Endothelial cell of umbilical vein (primary cell): ENCODE results near the gene PRKD2. TPM values are rescaled to one million over a fixed set of nuclear protein-coding genes. Genes with fewer than 3 reads are reported as not detected.

Experiments
- BruUV-seq: library from RNA; stranded (reverse); fragments of 400-500 nt; replicated peaks from 2 replicates; lab custom pipeline; 2021; lab: Mats Ljungman, UMichigan
- CTCF ChIA-PET: fragments of 300-600, 350-600 bp; sonication (Branson Sonifier 250); formaldehyde crosslinking; loops from one replicate; lab custom pipeline; 2021; ENCODE audit warnings: antibody characterized with exemption, inconsistent platforms; lab: Charles Lee
- POLR2A ChIA-PET: fragments of 300-600, 350-600 bp; sonication (Branson Sonifier 250); formaldehyde crosslinking; loops from one replicate; lab custom pipeline; 2021; ENCODE audit warnings: antibody characterized with exemption, inconsistent platforms; lab: Charles Lee
- DNase-seq: peaks from one replicate; pipeline ENCODE4 v3.0.0-alpha.2; 2011; ENCODE audit warnings: low read depth, low spot score
- FAIRE-seq: peaks from 2 replicates; lab custom pipeline; 2011; peaks lifted over from hg19 to GRCh38; lab: Jason Lieb, UNC
- H2AFZ ChIP-seq: 2 replicates; pipeline ENCODE4 v1.6.0; 2012; ENCODE audit warnings: low read depth, low read length, control low read depth, inconsistent platforms
- H3K27ac ChIP-seq: 2 replicates; pipeline ENCODE4 v1.5.1; 2011; ENCODE audit warnings: low read depth, mild to moderate bottlenecking, control low read depth, low read length, moderate library complexity; ENCODE audit not compliant: insufficient read depth
- H3K27me3 ChIP-seq, 2 experiments: 2 replicates each; pipeline versions ENCODE4 v1.6.0 to v1.6.1; 2011; ENCODE audit warnings: low read length in 2 of 2, mixed read lengths in 1 of 2; ENCODE audit not compliant: control insufficient read depth in 2 of 2, insufficient read depth in 2 of 2
- H3K36me3 ChIP-seq, 2 experiments: 2 replicates in 1 of 2; 3 replicates in 1 of 2; pipeline ENCODE4 v1.5.1; 2011; ENCODE audit warnings: low read length in 2 of 2, mild to moderate bottlenecking in 1 of 2, moderate library complexity in 1 of 2; ENCODE audit not compliant: control insufficient read depth in 2 of 2, insufficient read depth in 2 of 2; ENCODE audit errors: extremely low read depth in 1 of 2
- H3K4me1 ChIP-seq: 3 replicates; pipeline ENCODE4 v1.5.1; 2011; ENCODE audit warnings: mild to moderate bottlenecking, low read length; ENCODE audit not compliant: control insufficient read depth, insufficient read depth; ENCODE audit errors: extremely low read depth
- H3K4me2 ChIP-seq: 2 replicates; pipeline ENCODE4 v1.6.1; 2011; ENCODE audit warnings: low read length, control low read depth, mixed read lengths; ENCODE audit not compliant: insufficient read depth
- H3K4me3 ChIP-seq, 3 experiments: fragments of 200-600 bp in 1 of 3; sonication (generic), shearing (Covaris generic) in 1 of 3; replicated peaks in 1 of 3; 2 replicates each; pipeline ENCODE4 v1.5.1; 2011 to 2016; ENCODE audit warnings: control low read depth in 3 of 3, low read length in 3 of 3, mild to moderate bottlenecking in 2 of 3, inconsistent platforms in 1 of 3, low read depth in 1 of 3, moderate library complexity in 1 of 3; ENCODE audit not compliant: insufficient read depth in 1 of 3
- H3K79me2 ChIP-seq: 2 replicates; pipeline ENCODE4 v1.6.0; 2012; ENCODE audit warnings: low read length, inconsistent platforms; ENCODE audit not compliant: control insufficient read depth, insufficient read depth
- H3K9ac ChIP-seq: replicated peaks from 2 replicates; pipeline ENCODE3; 2011; ENCODE audit warnings: low read length, control low read depth; ENCODE audit not compliant: insufficient read depth; ENCODE audit errors: extremely low read depth
- H3K9me1 ChIP-seq: replicated peaks from 3 replicates; pipeline ENCODE4 v1.6.0; 2011; ENCODE audit warnings: mild to moderate bottlenecking, low read length; ENCODE audit not compliant: control insufficient read depth, insufficient read depth; ENCODE audit errors: extremely low read depth
- H3K9me3 ChIP-seq: replicated peaks from 2 replicates; pipeline ENCODE4 v1.5.1; 2012; ENCODE audit warnings: low read length, inconsistent platforms; ENCODE audit not compliant: control insufficient read depth, insufficient read depth
- H4K20me1 ChIP-seq: replicated peaks from 2 replicates; pipeline ENCODE3; 2011; ENCODE audit warnings: mild to moderate bottlenecking, low read length; ENCODE audit not compliant: control insufficient read depth, insufficient read depth; ENCODE audit errors: extremely low read depth
- CTCF ChIP-seq, 2 donors: IDR thresholded peaks; 1 replicate in 1 of 2; 2 replicates in 1 of 2; pipeline ENCODE4 v1.5.1; 2011; ENCODE audit warnings: low read length in 2 of 2, mild to moderate bottlenecking in 2 of 2, moderate library complexity in 2 of 2, control low read depth in 1 of 2, inconsistent platforms in 1 of 2, low read depth in 1 of 2; ENCODE audit not compliant: insufficient read depth in 1 of 2; ENCODE audit errors: extremely low read depth in 1 of 2
- EZH2 ChIP-seq: IDR thresholded peaks from 2 replicates; pipeline ENCODE4 v1.6.1; 2012; ENCODE audit warnings: borderline replicate concordance, low read depth, mild to moderate bottlenecking, moderate library complexity, low read length, inconsistent platforms; ENCODE audit not compliant: severe bottlenecking
- FOS ChIP-seq: IDR thresholded peaks from 2 replicates; pipeline ENCODE4 v1.6.1; 2011; ENCODE audit warnings: mild to moderate bottlenecking, low read length, moderate library complexity, borderline replicate concordance; ENCODE audit not compliant: insufficient read depth
- GATA2 ChIP-seq: IDR thresholded peaks from 2 replicates; pipeline ENCODE4 v1.7.0; 2011; ENCODE audit warnings: low read depth, mild to moderate bottlenecking, moderate library complexity, mixed read lengths, low read length; ENCODE audit not compliant: insufficient read length, insufficient read depth
- JUN ChIP-seq: IDR thresholded peaks from 2 replicates; pipeline ENCODE4 v1.6.1; 2011; ENCODE audit warnings: borderline replicate concordance, low read depth; ENCODE audit not compliant: insufficient read length, insufficient read depth
- MAX ChIP-seq: IDR thresholded peaks from 2 replicates; pipeline ENCODE4 v1.6.1; 2011; ENCODE audit not compliant: insufficient read depth, insufficient read length
- MYC ChIP-seq: IDR thresholded peaks from one replicate; pipeline ENCODE4 v1.6.1; 2011; ENCODE audit warnings: mild to moderate bottlenecking, low read depth, low read length
- POLR2A ChIP-seq: IDR thresholded peaks from 2 replicates; pipeline ENCODE4 v1.6.1; 2012; ENCODE audit warnings: low read depth, mild to moderate bottlenecking, control low read depth, low read length
- POLR2AphosphoS5 ChIP-seq: IDR thresholded peaks from 2 replicates; pipeline ENCODE4 v1.6.1; 2012; ENCODE audit warnings: low read depth, mild to moderate bottlenecking, control low read depth, low read length, moderate library complexity; ENCODE audit not compliant: insufficient read depth
- dilution Hi-C: fragments of 300-500 bp; cut with MboI; formaldehyde crosslinking; loops from one replicate; pipeline ENCODE4 v1.15.0; 2019; ENCODE audit warnings: low sequenced_read_pairs; ENCODE audit not compliant: extremely low pct_ligation_motif_present
- intact Hi-C: fragments of 100-400 bp; cut with micrococcal nuclease; formaldehyde crosslinking; loops from one replicate; pipeline ENCODE4 v1.10.0; 2022
- polyA plus RNA-seq, 4 experiments: library from polyadenylated mRNA; depleted of rRNA in 3 of 4; stranded (reverse) in 3 of 4; unstranded in 1 of 4; fragments of >200 nt; gene quantifications; 2 replicates each; pipeline versions ENCODE4 v1.2.1 to v1.2.3, GENCODE V29; 2011 to 2012; ENCODE audit warnings: missing spikeins in 1 of 4
- total RNA-seq: library from RNA; stranded (reverse); gene quantifications from 2 replicates; pipeline ENCODE4 v1.2.3, GENCODE V29; 2021

PRKD2 gene
- total and polyA plus RNA-seq, 2 donors (not counting 3 experiments of a cell fraction or from before 2014, with no cell fraction given): 40.4 to 94.9 TPM

GRCh38 chr19:46650445-46650844 is 66.5 kb downstream of the PRKD2 start:
- TF ChIP-seq FOS (no peak), GATA2 (no peak), POLR2AphosphoS5 (no peak), POLR2A (no peak), EZH2 (no peak), JUN (no peak), CTCF (IDR thresholded peaks at IDR 0.05; ENCODE audit: extremely low read depth in 1 of 2, insufficient read depth in 1 of 2, low read depth in 1 of 2, low read length in 2 of 2) (no peak), MAX (no peak), MYC (no peak)
- FAIRE-seq: no peak
- Histone ChIP-seq H2AFZ (no peak overlapping the region), H3K27ac (no peak overlapping the region), H4K20me1 (no peaks in the 10 kb centered on the region), H3K4me3 (no peak overlapping the region), H3K4me2 (no peak overlapping the region), H3K9ac (no peak overlapping the region), H3K27me3 (peaks cover 26 to 40% of the 10 kb centered on the region in 2 experiments), H3K4me1 (no peaks in the 10 kb centered on the region), H3K9me3 (no peaks in the 10 kb centered on the region), H3K9me1 (no peaks in the 10 kb centered on the region), H3K36me3 (no peaks in the 10 kb centered on the region), H3K79me2 (no peaks in the 10 kb centered on the region)
- DNase-seq: no peak
- ChIA-PET POLR2A (no interaction called here), CTCF (interaction anchor here (0.6 to 0.8 kb wide), 2 partner anchors 12 to 250 kb away, joined by 3 to 4 read pairs; no protein-coding TSS in a partner anchor)
- no TSS peak for BruUV-seq
- intact Hi-C loops: no loop called here
- dilution Hi-C loops: no loop called here
